Stomach (tissue), 9 donors: ENCODE measurements around the gene AQP7. TPM values are rescaled to one million over a fixed set of nuclear protein-coding genes. Genes with fewer than 3 reads are reported as not detected.

Experiments
- DNase-seq, 2 donors: peaks; one replicate each; pipeline versions ENCODE4 v3.0.0 to v3.0.0-alpha.2; 2013 to 2019
- H3K27ac ChIP-seq, 5 donors: fragments of 200-600 bp in 4 of 5; sonication (generic) in 4 of 5; one replicate each; pipeline ENCODE4 v1.5.1; 2013 to 2019; ENCODE audit warnings: mild to moderate bottlenecking in 1 of 5, moderate library complexity in 1 of 5
- H3K27me3 ChIP-seq, 3 donors: fragments of 200-600 bp; sonication (generic); one replicate each; pipeline ENCODE4 v1.5.1; 2017 to 2019; ENCODE audit warnings: mixed run types in 1 of 3
- H3K36me3 ChIP-seq, 4 donors: fragments of 200-600 bp; sonication (generic); 1 replicate in 3 of 4; 2 replicates in 1 of 4; pipeline ENCODE4 v1.5.1; 2016 to 2019
- H3K4me1 ChIP-seq, 4 donors: fragments of 200-600 bp; sonication (generic); one replicate each; pipeline ENCODE4 v1.5.1; 2016 to 2019
- H3K4me3 ChIP-seq, 4 donors: fragments of 200-600 bp; sonication (generic) in 3 of 4; one replicate each; pipeline ENCODE4 v1.5.1; 2016 to 2019; ENCODE audit warnings: mild to moderate bottlenecking in 1 of 4
- H3K9me3 ChIP-seq, 4 donors: fragments of 200-600 bp; sonication (generic); one replicate each; pipeline ENCODE4 v1.5.1; 2016 to 2019
- CTCF ChIP-seq, 7 experiments: fragments of 450-650 bp in 4 of 7; fragments of 200-600 bp in 3 of 7; sonication (generic) in 3 of 7; IDR thresholded peaks; one replicate each; pipeline ENCODE4 v1.5.1; 2016 to 2019; ENCODE audit warnings: antibody characterized with exemption in 7 of 7, control low read depth in 2 of 7, mild to moderate bottlenecking in 1 of 7
- EP300 ChIP-seq: sonication (generic); formaldehyde crosslinking; IDR thresholded peaks from one replicate; pipeline ENCODE4 v1.6.1; 2017; ENCODE audit warnings: antibody characterized with exemption
- POLR2A ChIP-seq, 4 donors: fragments of 450-650 bp; IDR thresholded peaks; one replicate each; pipeline ENCODE4 v1.6.1; 2016; ENCODE audit warnings: antibody characterized with exemption in 4 of 4, control low read depth in 2 of 4, mild to moderate bottlenecking in 1 of 4, moderate library complexity in 1 of 4
- POLR2AphosphoS5 ChIP-seq, 3 donors: sonication (generic); formaldehyde crosslinking; IDR thresholded peaks; one replicate each; pipeline ENCODE4 v1.6.1; 2016; ENCODE audit warnings: antibody characterized with exemption in 3 of 3
- whole genome bisulfite sequencing, 5 donors: extraction: QIAGEN DNeasy Blood & Tissue Kit in 3 of 5; methylation state at CpG; one replicate each; pipeline versions ENCODE4 v1.1.5 to v1.1.7; 2013 to 2018; 5-methylcytosine and 5-hydroxymethylcytosine counted together
- intact Hi-C: fragments of 100-400 bp; cut with DNase I; formaldehyde crosslinking; loops from one replicate; pipeline ENCODE4 v1.15.1; 2023; ENCODE audit warnings: low total_unique reads
- polyA plus RNA-seq, 3 donors: library from polyadenylated mRNA; stranded (reverse); fragments of 200-250 nt; gene quantifications; one replicate each; pipeline ENCODE4 v1.2.3, GENCODE V29; 2013
- total RNA-seq, 5 donors: library from RNA; depleted of rRNA; stranded (reverse); fragments of >200 nt; gene quantifications; one replicate each; pipeline versions ENCODE4 v1.1.0 to v1.2.3, GENCODE V29; 2014 to 2016
- donor health status: healthy with polysubstance abuse.
- donor health status: Bipolar disorder and iron deficiency.
- donor health status: healthy.

Gene AQP7
- total and polyA plus RNA-seq, 8 donors: 1.1 to 17.4 (median 3.3) TPM; not detected in 2

GRCh38 chr9:33436445-33436844, 34.1 kb upstream of the AQP7 start:
- H3K36me3 ChIP-seq: peaks cover 0 to 11% (median 2%) of the 10 kb centered on the region in 4 donors
- H3K27ac ChIP-seq: no peak overlapping the region
- no peak overlapping the region for H3K4me3 ChIP-seq
- H3K9me3 ChIP-seq: no peaks in the 10 kb centered on the region
- 48 to 62% (median 55%) methylated on average over 8 of the region's 8 CpGs for WGBS, 5 donors
- DNase-seq: no peak
- peaks cover 0 to 26% (median 7%) of the 10 kb centered on the region in 4 donors for H3K4me1 ChIP-seq
- no peak for TF ChIP-seq EP300
- no peak for TF ChIP-seq POLR2AphosphoS5 (IDR thresholded peaks at IDR 0.05)
- no peak for TF ChIP-seq POLR2A (IDR thresholded peaks at IDR 0.05)
- no peak for TF ChIP-seq CTCF (IDR thresholded peaks at IDR 0.05)
- intact Hi-C loops: no loop called here
- H3K27me3 ChIP-seq: no peaks in the 10 kb centered on the region

- no peaks in the 10 kb centered on the region for H3K9me3 ChIP-seq
- no peaks in the 10 kb centered on the region for H3K27me3 ChIP-seq
- DNase-seq: no peak
- peaks cover 0 to 5% (median 0%) of the 10 kb centered on the region in 4 donors for H3K36me3 ChIP-seq
- no peak overlapping the region for H3K27ac ChIP-seq
- H3K4me3 ChIP-seq: no peak overlapping the region
- intact Hi-C loops: no loop called here
- peaks cover 0 to 29% (median 7%) of the 10 kb centered on the region in 4 donors for H3K4me1 ChIP-seq
- TF ChIP-seq EP300: no peak
- no peak for TF ChIP-seq POLR2A (IDR thresholded peaks at IDR 0.05)
- no peak for TF ChIP-seq CTCF (IDR thresholded peaks at IDR 0.05)
- TF ChIP-seq POLR2AphosphoS5 (IDR thresholded peaks at IDR 0.05): no peak
- 76 to 92% (median 82%) methylated on average over 8 of the region's 8 CpGs for WGBS, 5 donors
Measured at GRCh38 chr9:33435821-33436277, 33.5 kb upstream of the AQP7 start.

GRCh38 chr9:33434317-33435105, 32.1 kb upstream of the AQP7 start:
- no peak overlapping the region for H3K4me3 ChIP-seq
- 73 to 81% (median 75%) methylated on average over 14 to 16 of the region's 16 CpGs for WGBS, 5 donors
- H3K9me3 ChIP-seq: no peaks in the 10 kb centered on the region
- no peaks in the 10 kb centered on the region for H3K27me3 ChIP-seq
- intact Hi-C loops: no loop called here
- no peaks in the 10 kb centered on the region for H3K36me3 ChIP-seq
- DNase-seq: no peak
- no peak overlapping the region for H3K27ac ChIP-seq
- TF ChIP-seq EP300 (no peak), POLR2A (IDR thresholded peaks at IDR 0.05) (no peak), POLR2AphosphoS5 (IDR thresholded peaks at IDR 0.05) (no peak), CTCF (IDR thresholded peaks at IDR 0.05) (no peak)
- H3K4me1 ChIP-seq: peaks cover 0 to 27% (median under 1%) of the 10 kb centered on the region in 4 donors

DNA sequence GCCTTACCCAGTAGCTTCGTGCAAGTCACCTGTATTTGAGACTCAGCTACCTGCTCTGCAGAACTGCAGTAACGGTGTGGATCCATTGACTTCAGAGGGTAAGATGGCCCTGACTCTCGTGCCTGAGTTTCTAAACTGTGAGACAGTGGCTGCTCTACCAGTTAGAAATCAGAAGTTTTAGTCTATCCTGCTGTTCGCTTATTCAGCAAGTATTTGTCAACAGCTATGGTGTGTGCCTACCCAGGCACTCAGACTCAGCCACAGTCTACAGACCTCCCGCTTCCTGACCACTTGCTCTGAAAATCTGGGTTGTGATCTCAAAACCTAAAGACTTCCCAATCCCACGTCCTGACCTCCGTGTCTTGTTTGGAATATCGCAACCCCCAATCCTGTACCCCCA, 31.5 kb upstream of the AQP7 start:
- Histone ChIP-seq H3K4me3 (no peak overlapping the region), H3K4me1 (peaks cover 0 to 21% (median 0%) of the 10 kb centered on the region in 4 donors), H3K27ac (no peak overlapping the region), H3K27me3 (no peaks in the 10 kb centered on the region), H3K9me3 (no peaks in the 10 kb centered on the region), H3K36me3 (no peaks in the 10 kb centered on the region)
- no peak for TF ChIP-seq POLR2AphosphoS5 (IDR thresholded peaks at IDR 0.05)
- no peak for TF ChIP-seq CTCF (IDR thresholded peaks at IDR 0.05)
- TF ChIP-seq POLR2A (IDR thresholded peaks at IDR 0.05): no peak
- no peak for TF ChIP-seq EP300
- no peak for DNase-seq
- 89 to 95% (median 92%) methylated on average over 8 of the region's 8 CpGs for WGBS, 5 donors
- intact Hi-C loops: no loop called here
